ENCODE data around the gene PDZD8. TPM values are rescaled to one million over a fixed set of nuclear protein-coding genes. Genes with fewer than 3 reads are reported as not detected.

PDZD8 gene
- total and polyA plus RNA-seq, 8 donors = 3.5 to 60.5 (median 15.4) TPM

- H3K36me3 ChIP-seq = peaks cover 0 to 15% (median 11%) of the 10 kb centered on the region in 4 donors
- H3K4me1 ChIP-seq = peaks cover 0 to 23% (median 1%) of the 10 kb centered on the region in 4 donors
- no peaks in the 10 kb centered on the region for H3K27me3 ChIP-seq
- no peak overlapping the region for H3K27ac ChIP-seq
- peaks cover 0 to 10% (median 4%) of the 10 kb centered on the region in 4 donors for H3K9me3 ChIP-seq
- DNase-seq = no peak
- no peak for TF ChIP-seq CTCF (IDR thresholded peaks at IDR 0.05)
- TF ChIP-seq EP300 (IDR thresholded peaks at IDR 0.05) = no peak
- TF ChIP-seq POLR2AphosphoS5 (IDR thresholded peaks at IDR 0.05) = no peak
- TF ChIP-seq POLR2A (IDR thresholded peaks at IDR 0.05) = no peak
- no peak overlapping the region for H3K4me3 ChIP-seq
- intact Hi-C loops (cut with DNase I; ENCODE audit: low total_unique reads) = no loop called here
Measured at GRCh38 chr10:117334926-117335325, 40.3 kb downstream of the PDZD8 start.

- peaks cover 0 to 14% (median 3%) of the 10 kb centered on the region in 4 donors for H3K4me1 ChIP-seq
- no peak overlapping the region for H3K27ac ChIP-seq
- TF ChIP-seq CTCF (IDR thresholded peaks at IDR 0.05) (no peak), EP300 (IDR thresholded peaks at IDR 0.05) (no peak), POLR2AphosphoS5 (IDR thresholded peaks at IDR 0.05) (no peak)
- no peak for DNase-seq
- H3K4me3 ChIP-seq = no peak overlapping the region
- peaks cover 0 to 10% (median 4%) of the 10 kb centered on the region in 4 donors for H3K9me3 ChIP-seq
- peaks cover 0 to 13% (median 6%) of the 10 kb centered on the region in 4 donors for H3K36me3 ChIP-seq
- 91 to 100% (median 97%) methylated on average over 2 of the region's 2 CpGs for WGBS, 5 donors
- no peaks in the 10 kb centered on the region for H3K27me3 ChIP-seq
- intact Hi-C loops (cut with DNase I; ENCODE audit: low total_unique reads) = no loop called here
Measured at GRCh38 chr10:117334066-117334465, 41.2 kb downstream of the PDZD8 start.

GRCh38 chr10:117327262-117327661 lies 48.0 kb downstream of the PDZD8 start:
- Histone ChIP-seq H3K9me3 (no peaks in the 10 kb centered on the region), H3K27me3 (no peaks in the 10 kb centered on the region), H3K27ac (no peak overlapping the region), H3K36me3 (peaks cover 0 to 4% (median 2%) of the 10 kb centered on the region in 4 donors), H3K4me1 (peaks cover 0 to 22% (median 7%) of the 10 kb centered on the region in 4 donors), H3K4me3 (no peak overlapping the region)
- DNase-seq = no peak
- intact Hi-C loops (cut with DNase I; ENCODE audit: low total_unique reads) = no loop called here
- no peak for TF ChIP-seq POLR2AphosphoS5 (IDR thresholded peaks at IDR 0.05)
- no peak for TF ChIP-seq POLR2A (IDR thresholded peaks at IDR 0.05)
- no peak for TF ChIP-seq CTCF (IDR thresholded peaks at IDR 0.05)
- no peak for TF ChIP-seq EP300 (IDR thresholded peaks at IDR 0.05)

- no peaks in the 10 kb centered on the region for H3K27me3 ChIP-seq
- intact Hi-C loops (cut with DNase I; ENCODE audit: low total_unique reads) = no loop called here
- H3K9me3 ChIP-seq = no peaks in the 10 kb centered on the region
- H3K36me3 ChIP-seq = peaks cover 0 to 4% (median 2%) of the 10 kb centered on the region in 4 donors
- H3K4me3 ChIP-seq = no peak overlapping the region
- peaks cover 0 to 29% (median 9%) of the 10 kb centered on the region in 4 donors for H3K4me1 ChIP-seq
- no peak overlapping the region for H3K27ac ChIP-seq
- DNase-seq = no peak
- WGBS, 5 donors = 94 to 99% (median 97%) methylated on average over 2 of the region's 2 CpGs
- TF ChIP-seq CTCF (IDR thresholded peaks at IDR 0.05) = no peak
- TF ChIP-seq POLR2AphosphoS5 (IDR thresholded peaks at IDR 0.05) = no peak
- TF ChIP-seq POLR2A (IDR thresholded peaks at IDR 0.05) = no peak
- no peak for TF ChIP-seq EP300 (IDR thresholded peaks at IDR 0.05)
Measured at GRCh38 chr10:117324367-117324766, 50.9 kb downstream of the PDZD8 start.
